NCI-H1105 (cell line): ENCODE results near the gene RORC.
"Not testable (repeated sequence)": the region's sequence is repeated elsewhere in the genome, so short reads cannot be mapped to it uniquely, and the experiment has no call there.

Experiments
- DNase-seq: peaks from one replicate; lab custom pipeline; 2025; lab: John Stamatoyannopoulos, UW

Gene RORC

DNA sequence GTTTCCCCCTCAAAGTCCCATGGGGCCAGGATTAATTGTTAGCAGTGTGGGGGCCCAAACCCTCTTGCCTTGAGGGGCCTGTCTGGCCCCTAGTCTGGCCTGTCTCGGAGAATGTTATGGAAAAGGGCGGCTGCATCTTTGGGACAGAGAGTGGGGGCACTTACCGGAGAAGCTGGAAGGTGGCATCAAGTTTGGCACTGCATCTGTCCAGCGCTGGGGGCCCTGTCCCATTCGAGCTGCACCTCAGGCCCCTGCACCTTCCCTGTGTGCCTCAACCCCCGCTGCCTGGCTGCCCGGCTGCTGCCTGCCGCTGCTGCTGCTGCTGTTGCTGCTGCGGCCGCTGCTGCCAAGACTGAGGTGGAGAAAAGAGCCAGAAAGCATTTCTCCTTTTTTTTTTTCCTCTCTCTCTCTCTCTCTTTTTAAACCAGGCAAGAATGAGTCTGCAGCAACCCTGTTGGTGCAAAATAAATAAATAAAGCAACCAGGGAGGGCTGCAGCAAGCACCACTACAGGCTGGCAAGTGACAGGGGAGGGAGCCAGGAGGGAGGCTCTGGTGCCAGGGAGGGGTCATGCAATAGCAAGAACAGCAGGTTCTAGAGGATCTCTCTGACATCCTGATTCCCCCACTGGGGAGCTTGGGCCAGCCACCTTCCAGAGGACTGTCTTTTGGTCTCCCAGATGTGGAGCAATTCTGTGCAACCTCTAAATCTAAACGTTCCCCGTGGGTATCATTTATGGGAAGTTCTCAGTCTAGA, 26.4 kb downstream of the RORC start, which contains the start of gene LINGO4:
Gene LINGO4, minus strand, starts transcription at position 354 of the 755 bp plus-strand sequence. CDS start 2,715 bp downstream, outside the sequence.
- DNase-seq, result no peak

DNA sequence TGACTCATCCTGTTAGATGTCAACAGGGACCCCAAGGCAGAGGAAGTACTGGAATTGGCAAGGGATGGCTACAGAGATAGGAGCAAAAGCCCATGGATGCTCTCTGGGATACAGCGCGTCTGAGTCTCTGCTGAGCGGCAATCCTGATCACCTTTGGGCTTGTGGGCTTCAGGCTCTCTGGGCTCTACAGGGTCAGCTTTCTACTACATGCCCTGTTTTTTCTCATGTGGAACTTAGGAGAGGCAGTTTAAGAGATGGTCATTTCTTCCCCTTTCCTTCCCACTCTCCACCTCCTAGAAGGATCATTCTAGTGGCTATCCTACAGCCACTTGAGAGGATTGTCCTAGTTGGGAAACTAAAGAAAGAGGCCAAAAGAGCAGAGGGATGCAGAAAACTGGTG, 27.7 kb downstream of the RORC start:
- DNase-seq, result no peak

DNA sequence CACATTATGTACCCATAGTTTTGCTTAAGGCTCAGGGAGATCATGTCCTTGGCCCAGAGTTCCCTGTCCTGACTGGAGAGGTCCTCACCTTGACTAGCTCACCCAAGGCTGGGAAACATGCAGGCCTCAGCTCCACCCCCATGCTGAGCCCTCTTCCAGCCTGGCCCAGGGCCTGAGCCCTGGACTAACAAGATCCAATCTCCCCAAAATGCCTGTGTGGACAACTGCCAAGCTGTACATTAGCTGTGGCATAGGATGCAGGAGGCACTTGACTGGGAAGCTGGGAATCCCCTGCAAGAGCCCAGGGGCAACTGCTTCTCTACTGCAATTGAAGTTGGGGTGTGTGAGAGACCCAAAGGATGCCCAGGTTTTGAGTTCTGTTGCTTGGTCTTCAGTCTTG, 28.4 kb downstream of the RORC start:
- DNase-seq, result no peak

- DNase-seq, result no peak
These were observed 29.2 kb downstream of the RORC start for GRCh38 chr1:151802372-151802771.

DNA sequence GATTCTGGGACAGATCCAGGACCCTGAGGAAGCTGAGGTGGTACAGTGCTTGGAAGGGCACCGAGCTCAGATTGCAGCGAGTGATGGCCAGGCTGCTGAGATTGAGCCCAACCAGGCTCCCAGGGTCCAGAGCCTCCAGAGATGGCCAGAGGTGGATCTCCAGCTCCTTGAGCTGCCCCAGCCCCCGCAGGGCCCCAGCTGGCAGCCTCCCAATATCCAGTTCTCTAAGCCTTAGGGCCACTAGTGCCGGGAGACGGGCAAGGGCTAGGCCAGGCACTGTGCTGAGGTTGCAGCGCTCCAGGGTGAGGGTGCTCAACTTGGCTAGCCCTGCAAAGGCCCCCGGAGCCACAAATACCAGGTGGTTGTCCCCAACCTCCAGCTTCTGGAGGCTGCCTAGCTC, 29.8 kb downstream of the RORC start:
- no peak for DNase-seq

GRCh38 chr1:151801310-151801820, 30.2 kb downstream of the RORC start:
- no peak for DNase-seq

DNA sequence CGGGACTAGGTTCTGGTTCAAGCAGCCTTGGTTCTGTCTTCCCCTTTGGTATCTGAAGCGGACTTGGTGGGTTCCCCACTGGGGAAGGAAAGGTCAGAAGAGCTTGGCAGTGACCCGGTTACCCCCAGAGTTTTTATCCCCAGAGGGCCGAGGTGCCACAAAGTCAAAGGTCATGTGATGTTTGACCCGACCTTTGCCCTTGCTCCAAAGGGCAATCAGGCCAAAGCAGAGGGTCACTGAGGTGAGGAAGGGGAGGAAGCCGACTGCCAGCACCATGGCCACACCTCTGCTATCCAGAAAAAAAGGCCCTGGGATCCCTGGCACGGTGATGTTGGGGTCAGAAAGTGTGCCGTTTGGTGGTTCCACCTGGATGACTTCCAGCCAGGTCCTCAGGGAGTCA, 30.8 kb downstream of the RORC start:
- no peak for DNase-seq

DNA sequence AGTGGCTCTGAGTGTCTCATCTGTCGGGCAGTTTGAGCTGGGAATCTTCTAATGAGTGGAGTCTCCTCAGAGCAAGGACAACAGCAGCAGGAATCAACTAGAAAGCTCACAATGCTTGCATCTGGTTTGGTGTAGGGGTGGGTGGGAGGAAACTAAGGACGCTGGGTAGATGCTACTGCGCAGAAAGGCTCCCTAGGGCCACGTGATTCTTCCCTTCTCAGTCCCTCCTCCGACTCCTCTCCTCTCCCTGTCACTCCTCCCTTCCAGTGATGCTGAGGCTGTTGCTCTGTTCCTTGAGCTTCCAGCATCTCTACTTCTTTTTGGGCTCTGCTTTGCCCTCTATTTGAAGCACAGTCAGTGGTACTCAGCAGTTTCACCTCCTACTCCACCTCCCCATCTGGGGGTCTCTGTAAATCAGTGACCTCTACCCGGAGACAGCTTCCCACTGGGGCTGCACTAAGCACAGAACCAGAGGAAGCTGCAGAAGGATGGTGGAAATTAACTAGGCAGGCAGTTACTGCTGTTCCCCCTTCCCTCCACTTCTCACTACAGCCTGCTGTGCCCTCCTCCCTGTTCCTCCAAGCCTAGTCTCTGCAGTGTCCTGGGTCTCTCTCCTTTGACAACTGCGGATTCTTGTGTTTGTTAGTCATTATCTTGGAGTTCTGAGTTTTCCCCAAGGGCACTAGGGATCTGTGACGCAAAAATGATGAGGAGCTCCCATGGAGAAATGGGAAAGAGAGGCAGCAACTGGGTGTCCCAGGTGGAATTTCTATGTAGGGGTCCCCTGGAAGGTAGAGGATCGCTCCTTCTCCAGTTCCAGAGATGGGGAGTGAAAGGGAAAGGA, 32.2 kb downstream of the RORC start:
- DNase-seq, result no peak

GRCh38 chr1:151798571-151798970, 33.0 kb downstream of the RORC start:
- DNase-seq, result no peak

GRCh38 chr1:151790940-151791651, 40.5 kb downstream of the RORC start:
- DNase-seq, result peak; percentile 14

- peak; percentile 99 for DNase-seq
These were observed 41.3 kb downstream of the RORC start, which contains the start of gene TDRKH for GRCh38 chr1:151790071-151790939. TSS of gene TDRKH (minus strand) at chr1:151790500. CDS start at chr1:151783022, 7,478 bp downstream.

GRCh38 chr1:151787689-151788088, 43.9 kb downstream of the RORC start:
- DNase-seq, result no peak

- no peak for DNase-seq
These were observed 47.8 kb downstream of the RORC start for GRCh38 chr1:151783796-151784195.

DNA sequence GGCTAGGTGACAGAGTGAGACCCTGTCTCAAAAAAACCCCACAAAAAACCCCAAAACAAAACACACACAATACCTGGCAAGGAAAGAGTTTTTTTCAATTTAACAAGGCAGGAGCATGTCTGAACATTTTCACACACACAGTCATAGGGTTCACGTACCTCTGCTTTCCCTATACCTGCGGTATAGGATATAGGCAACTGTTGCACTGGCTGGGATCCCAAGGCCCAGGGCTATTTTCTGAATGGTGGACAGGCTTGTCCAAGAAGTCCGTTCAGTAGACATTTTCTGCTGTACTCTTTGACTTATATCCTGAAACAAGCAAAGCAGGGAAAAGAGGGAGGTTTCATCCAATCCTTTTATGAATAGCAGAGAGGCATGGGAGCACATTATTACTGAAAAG, 48.9 kb downstream of the RORC start:
- DNase-seq, result no peak

DNA sequence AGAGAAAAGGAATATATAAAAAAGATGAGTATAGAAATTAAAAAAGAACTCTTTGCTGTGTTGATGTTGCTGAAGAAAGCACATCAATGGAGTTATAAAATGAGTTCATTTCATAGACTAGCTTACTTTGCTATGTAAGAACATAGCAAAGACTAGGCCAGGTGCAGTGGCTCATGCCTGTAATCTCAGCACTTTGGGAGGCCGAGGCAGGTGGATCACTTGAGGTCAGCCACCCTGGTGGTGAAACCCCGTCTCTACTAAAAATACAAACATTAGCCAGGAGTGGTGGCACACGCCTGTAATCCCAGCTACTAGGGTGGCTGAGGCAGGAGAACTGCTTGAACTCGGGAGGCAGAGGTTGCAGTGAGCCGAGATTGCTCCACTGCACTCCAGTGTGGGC, 49.6 kb downstream of the RORC start:
- not testable (repeated sequence) for DNase-seq

DNA sequence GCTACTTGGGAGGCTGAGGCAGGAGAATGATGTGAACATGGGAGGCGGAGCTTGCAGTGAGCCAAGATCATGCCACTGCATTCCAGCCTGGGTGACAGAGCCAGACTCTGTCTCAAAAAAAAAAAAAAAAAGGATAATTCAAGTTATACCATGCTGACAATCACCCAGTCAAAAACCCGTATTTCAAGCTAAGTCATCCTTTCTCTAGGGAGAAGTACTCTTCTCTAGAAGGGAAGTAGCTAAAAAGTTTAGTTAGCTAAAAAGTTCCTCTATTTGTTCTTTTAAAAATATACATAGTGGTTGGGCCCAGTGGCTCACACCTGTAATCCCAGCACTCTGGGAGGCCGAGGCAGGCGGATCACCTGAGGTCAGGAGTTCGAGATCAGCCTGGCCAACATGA, 50.9 kb downstream of the RORC start:
- DNase-seq, result not testable (repeated sequence)

GRCh38 chr1:151779852-151780251, 51.8 kb downstream of the RORC start:
- DNase-seq, result no peak

DNA sequence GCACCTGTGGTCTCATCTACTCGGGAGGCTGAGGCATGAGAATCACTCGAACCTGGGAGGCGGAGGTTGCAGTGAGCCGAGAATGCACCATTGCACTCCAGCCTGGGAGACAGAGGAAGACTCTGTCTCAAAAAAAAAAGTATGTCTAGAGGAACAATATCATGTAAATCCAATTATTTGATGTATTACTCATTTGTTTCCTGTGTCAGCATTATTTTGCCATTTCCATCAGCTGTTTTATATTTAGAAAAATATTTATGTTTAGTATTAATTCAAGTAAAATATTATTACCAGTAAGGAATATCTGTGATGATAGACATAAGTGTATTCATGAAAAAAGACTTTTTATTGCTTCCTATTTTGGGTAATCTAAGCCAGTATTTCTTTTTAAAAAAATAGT, 54.3 kb downstream of the RORC start:
- DNase-seq, result no peak

GRCh38 chr1:151776665-151777062, 54.9 kb downstream of the RORC start:
- no peak for DNase-seq

GRCh38 chr1:151775894-151776664, 55.5 kb downstream of the RORC start:
- DNase-seq, result no peak
